DOHH2 (cell line): ENCODE data around the gene STAM.

Experiments used
- H3F3A ChIP-seq: fragments of 200-600 bp; sonication (generic), shearing (Covaris generic); 2 replicates; pipeline ENCODE4 v1.6.0; 2016; ENCODE audit warnings: antibody characterized with exemption, mild to moderate bottlenecking; ENCODE audit not compliant: control insufficient read depth, insufficient read depth
- H3K27ac ChIP-seq: fragments of 200-600 bp; sonication (generic); 2 replicates; pipeline ENCODE4 v1.5.1; 2014; ENCODE audit warnings: low read depth, mild to moderate bottlenecking, low read length, moderate library complexity
- H3K27me3 ChIP-seq: fragments of 200-600 bp; sonication (generic); 2 replicates; pipeline ENCODE4 v1.6.1; 2014; ENCODE audit warnings: mild to moderate bottlenecking, low read length, mixed read lengths; ENCODE audit not compliant: control insufficient read depth
- H3K36me3 ChIP-seq: fragments of 200-600 bp; sonication (generic); 2 replicates; pipeline ENCODE4 v1.6.1; 2014; ENCODE audit warnings: mild to moderate bottlenecking, low read length, moderate library complexity, mixed read lengths; ENCODE audit not compliant: control insufficient read depth
- H3K4me1 ChIP-seq: fragments of 200-600 bp; sonication (generic); 2 replicates; pipeline ENCODE4 v1.6.1; 2014; ENCODE audit warnings: mild to moderate bottlenecking, low read length, mixed read lengths; ENCODE audit not compliant: control insufficient read depth
- H3K4me2 ChIP-seq: fragments of 200-600 bp; sonication (generic); 2 replicates; pipeline ENCODE4 v1.6.0; 2014; ENCODE audit warnings: mild to moderate bottlenecking, low read length, moderate library complexity
- H3K4me3 ChIP-seq: fragments of 200-600 bp; sonication (generic); 2 replicates; pipeline ENCODE4 v1.5.1; 2014; ENCODE audit warnings: mild to moderate bottlenecking, low read length, mixed read lengths
- H3K79me2 ChIP-seq: fragments of 200-600 bp; sonication (generic); 2 replicates; pipeline ENCODE4 v1.6.1; 2014; ENCODE audit warnings: mild to moderate bottlenecking, low read length, mixed read lengths; ENCODE audit not compliant: control insufficient read depth
- H3K9me2 ChIP-seq: fragments of 200-600 bp; sonication (generic); replicated peaks from 2 replicates; pipeline ENCODE4 v1.6.1; 2014; ENCODE audit warnings: mild to moderate bottlenecking, low read length, mixed read lengths; ENCODE audit not compliant: control insufficient read depth
- H3K9me3 ChIP-seq: fragments of 200-600 bp; sonication (generic); 2 replicates; pipeline ENCODE4 v1.6.1; 2014; ENCODE audit warnings: antibody characterized with exemption, low read length, mixed read lengths; ENCODE audit not compliant: control insufficient read depth, insufficient read depth
- H4K20me1 ChIP-seq: fragments of 200-600 bp; sonication (generic); 2 replicates; pipeline ENCODE4 v1.6.0; 2014; ENCODE audit warnings: low read depth, mild to moderate bottlenecking, antibody characterized with exemption, low read length, moderate library complexity; ENCODE audit not compliant: control insufficient read depth, insufficient read depth
- CTCF ChIP-seq: fragments of 200-600 bp; sonication (generic); IDR thresholded peaks from one replicate; pipeline ENCODE4 v1.5.1; 2014; ENCODE audit warnings: antibody characterized with exemption, mild to moderate bottlenecking, low read depth, low read length; ENCODE audit not compliant: poor library complexity, severe bottlenecking
- EZH2phosphoT487 ChIP-seq: fragments of 200-600 bp; sonication (generic); IDR thresholded peaks from 2 replicates; pipeline ENCODE4 v1.6.1; 2017; ENCODE audit warnings: borderline replicate concordance, mild to moderate bottlenecking, antibody characterized with exemption, low read length, moderate library complexity, mixed read lengths

STAM gene

GRCh38 chr10:17643755-17644484, at the start of gene STAM:
STAM (plus strand) TSS chr10:17644151; CDS start chr10:17644340, 189 bp downstream.
- Histone ChIP-seq H3K9me2 (no peaks in the 10 kb centered on the region), H3K9me3 (no peaks in the 10 kb centered on the region), H3K4me3 (peak within 1 kb of the TSS; percentile 100), H3K27ac (peak within 1 kb of the TSS; percentile 84), H3K36me3 (peaks cover 26% of the 10 kb centered on the region), H3K4me1 (peaks cover 26% of the 10 kb centered on the region), H4K20me1 (peaks cover 7% of the 10 kb centered on the region; the same call in 1 of the 2 replicates), H3K4me2 (peak within 1 kb of the TSS; percentile 88), H3K27me3 (no peaks in the 10 kb centered on the region), H3F3A (no peaks in the 10 kb centered on the region), H3K79me2 (peaks cover 76% of the 10 kb centered on the region)
- TF ChIP-seq CTCF, result no peak
- no peak for TF ChIP-seq EZH2phosphoT487

GRCh38 chr10:17597386-17597785, 46.6 kb upstream of the STAM start:
- Histone ChIP-seq H3K4me3 (no peak overlapping the region), H3K4me2 (no peak overlapping the region), H3K79me2 (no peaks in the 10 kb centered on the region), H3K27me3 (no peaks in the 10 kb centered on the region), H4K20me1 (no peaks in the 10 kb centered on the region), H3K9me2 (no peaks in the 10 kb centered on the region), H3K27ac (no peak overlapping the region), H3K36me3 (no peaks in the 10 kb centered on the region), H3F3A (no peaks in the 10 kb centered on the region), H3K4me1 (no peaks in the 10 kb centered on the region), H3K9me3 (no peaks in the 10 kb centered on the region)
- TF ChIP-seq EZH2phosphoT487 (no peak), CTCF (no peak)

DNA sequence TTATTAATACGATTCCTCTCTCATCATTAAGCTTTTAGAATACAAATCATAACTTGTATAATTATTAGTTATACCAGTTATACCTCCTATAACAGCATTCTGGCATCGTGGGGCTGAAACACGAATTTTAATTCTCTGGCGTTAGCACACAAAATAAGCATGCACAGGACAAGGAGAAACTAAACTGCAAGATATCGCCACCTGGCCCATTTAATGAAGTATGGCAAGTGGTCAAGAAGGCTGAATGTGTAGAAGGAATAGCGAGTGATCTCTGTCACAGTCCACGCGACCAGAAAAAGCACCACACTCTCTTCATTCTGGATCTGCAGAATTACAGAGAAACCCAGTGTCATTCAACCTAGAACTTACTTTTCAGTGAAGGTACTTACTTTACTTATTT, 44.9 kb upstream of the STAM start:
- Histone ChIP-seq H3K4me2 (no peak overlapping the region), H3K9me2 (no peaks in the 10 kb centered on the region), H3F3A (no peaks in the 10 kb centered on the region), H3K9me3 (no peaks in the 10 kb centered on the region), H3K79me2 (no peaks in the 10 kb centered on the region), H3K27ac (no peak overlapping the region), H3K27me3 (no peaks in the 10 kb centered on the region), H3K4me1 (no peaks in the 10 kb centered on the region), H3K36me3 (no peaks in the 10 kb centered on the region), H4K20me1 (no peaks in the 10 kb centered on the region), H3K4me3 (no peak overlapping the region)
- no peak for TF ChIP-seq CTCF
